IPS-NIHi7 (cell line): ENCODE results near the gene DICER1.

Source experiments
- DNase-seq: peaks from one replicate; pipeline ENCODE4 v3.0.0; 2012; ENCODE audit warnings: mixed read lengths; ENCODE audit errors: extremely low spot score

DICER1 gene

DNA sequence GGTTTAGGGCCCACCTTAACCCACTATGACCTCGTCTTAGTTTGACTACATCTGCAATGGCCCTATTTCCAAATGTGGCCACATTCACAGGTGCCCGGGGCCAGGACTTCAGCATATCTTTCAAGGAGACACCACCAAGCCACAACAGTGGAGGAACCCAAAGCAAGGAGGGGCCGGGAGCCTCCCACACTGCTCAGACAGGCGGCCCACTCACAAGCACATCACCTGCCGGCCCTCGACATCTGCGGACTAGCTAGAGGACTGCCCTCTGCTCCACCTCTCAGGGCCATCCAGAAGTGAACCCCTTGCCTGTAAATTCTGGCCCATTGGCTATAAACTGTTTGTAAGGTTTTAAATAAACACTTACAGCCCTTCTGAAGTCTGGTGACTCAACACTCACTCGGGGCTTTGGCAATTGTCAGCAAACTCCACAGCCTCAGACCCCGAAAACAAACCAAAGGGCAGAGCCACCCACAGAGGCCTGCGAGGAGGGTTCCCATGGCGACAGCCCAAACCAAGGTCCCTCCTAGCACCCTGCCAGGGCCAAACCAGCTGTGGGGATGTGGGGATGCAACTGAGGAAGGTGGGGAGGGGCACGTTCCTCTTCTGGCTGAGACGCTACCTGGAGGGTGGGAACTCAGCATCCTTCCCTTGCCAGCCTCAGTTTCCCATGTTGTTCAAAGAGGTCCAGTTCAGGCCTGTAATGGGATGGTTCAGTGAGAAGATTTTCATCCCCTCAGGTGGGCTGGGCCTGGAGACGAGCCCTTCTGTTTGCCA lies 95.8 kb downstream of the DICER1 start:
- DNase-seq, result no peak

DNA sequence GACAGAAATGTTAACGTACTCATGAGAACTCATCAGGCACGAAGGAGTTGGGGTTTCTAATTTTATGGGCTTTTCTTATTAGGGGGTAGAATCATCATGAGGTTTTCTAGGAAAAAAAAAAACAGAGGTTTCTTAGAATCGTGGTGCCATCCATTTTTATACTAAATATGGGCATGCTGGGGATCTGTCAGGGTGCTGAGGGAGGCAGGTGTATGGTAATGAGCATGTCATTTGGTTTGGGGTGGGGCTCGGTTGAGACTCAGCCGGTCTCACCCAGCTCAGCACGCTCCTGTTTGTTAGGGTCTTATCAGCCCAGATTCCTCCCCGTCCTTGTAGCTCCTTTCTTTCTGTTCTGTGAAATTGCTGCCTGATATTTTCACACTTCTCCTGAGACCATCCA lies 98.2 kb downstream of the DICER1 start:
- DNase-seq, result no peak

DNA sequence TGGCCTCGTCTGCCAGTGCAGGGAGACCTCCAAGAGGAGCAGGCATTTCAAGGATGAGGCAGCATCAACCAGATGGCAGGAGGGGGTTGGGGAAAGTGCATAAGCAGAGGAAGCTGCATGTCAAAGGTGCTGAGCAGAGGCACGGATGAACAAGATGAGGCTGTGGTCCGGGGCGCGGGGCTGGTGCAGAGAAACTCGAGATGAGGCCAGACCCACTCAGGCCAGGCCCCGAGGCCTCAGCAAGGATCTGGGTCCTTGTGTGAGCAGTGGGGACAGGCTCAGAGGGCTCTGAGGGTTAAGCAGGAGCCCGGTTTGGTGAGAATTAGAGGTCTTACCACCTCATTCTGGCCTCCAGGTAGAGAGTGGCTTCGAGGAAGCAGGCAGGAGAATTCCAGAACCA lies 98.8 kb downstream of the DICER1 start:
- DNase-seq, result no peak

DNA sequence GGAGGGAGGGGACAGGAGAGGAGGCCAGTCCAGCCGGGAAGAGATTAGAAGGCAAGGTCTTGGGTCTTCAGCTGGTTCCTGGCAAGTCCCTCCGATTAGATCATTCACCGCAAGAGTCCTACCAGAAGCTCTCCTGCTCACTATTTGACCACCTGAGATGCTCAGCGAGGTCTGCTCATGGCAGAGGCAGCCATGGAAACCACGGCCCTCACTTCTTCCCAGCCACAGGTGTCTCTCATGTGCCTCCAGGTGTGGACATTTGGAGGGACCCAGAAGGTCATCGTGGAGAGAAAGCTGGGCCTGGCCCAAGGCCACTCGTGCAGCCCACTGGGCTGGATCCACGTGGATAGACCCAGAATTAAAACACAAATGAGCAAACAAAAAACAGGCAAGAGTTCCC lies 99.5 kb downstream of the DICER1 start:
- no peak for DNase-seq

DNA sequence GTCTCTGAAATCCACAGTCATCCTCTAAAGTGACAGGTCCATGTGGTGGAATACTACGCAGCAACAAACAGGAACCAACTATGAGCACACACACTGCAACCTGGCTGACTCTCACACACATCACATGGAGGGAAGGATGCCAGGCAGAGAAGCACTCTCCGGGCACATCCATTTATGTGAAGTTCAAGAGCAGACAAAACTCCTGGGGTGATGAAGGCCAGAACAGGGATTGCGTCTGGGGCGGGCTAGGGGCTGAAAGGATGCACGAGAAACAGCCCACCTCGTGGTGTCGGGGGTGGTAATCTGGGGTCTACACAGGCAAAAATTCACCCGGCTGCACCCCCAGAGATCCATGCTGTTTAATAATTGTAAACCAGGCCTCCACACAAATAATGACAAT lies 100.2 kb downstream of the DICER1 start:
- DNase-seq, result no peak

DNA sequence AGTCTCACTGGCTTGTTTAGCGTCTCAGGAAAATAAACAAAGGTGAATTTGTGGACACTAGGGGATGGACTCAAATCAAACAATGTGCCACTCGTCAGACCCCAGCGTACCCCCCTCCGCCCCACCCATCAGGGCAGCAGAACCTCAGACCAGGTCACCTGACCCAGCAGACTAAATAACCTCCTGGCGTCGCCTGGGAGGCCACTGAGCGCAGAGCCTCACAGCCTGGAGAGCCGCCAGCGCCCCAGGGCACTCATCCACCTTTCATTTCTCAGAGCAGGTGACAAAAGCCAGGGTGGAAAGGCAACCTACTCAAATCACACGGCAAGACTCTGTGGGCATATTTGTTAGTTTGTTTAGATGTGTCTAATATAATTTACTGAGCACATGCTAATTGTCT lies 100.9 kb downstream of the DICER1 start:
- no peak for DNase-seq

DNA sequence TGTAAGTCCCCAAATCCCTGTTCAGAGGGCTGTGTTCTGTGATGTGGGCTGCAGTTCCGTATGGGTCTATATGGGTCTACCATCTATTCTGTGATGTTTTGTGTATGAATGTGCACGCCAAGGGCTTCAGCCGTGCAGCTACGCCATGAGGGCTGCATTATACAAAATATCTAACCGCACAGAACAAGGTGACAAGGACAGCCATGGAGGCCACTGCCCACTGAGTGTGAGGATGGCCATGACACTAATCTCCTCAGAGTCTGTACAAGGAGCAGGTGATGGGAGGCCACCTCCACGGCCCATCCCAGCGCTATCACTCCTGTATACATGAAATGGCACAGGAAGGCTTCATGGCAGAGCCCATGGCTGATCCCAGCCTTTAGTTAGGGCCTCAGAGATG lies 102.0 kb downstream of the DICER1 start:
- DNase-seq, result no peak

DNA sequence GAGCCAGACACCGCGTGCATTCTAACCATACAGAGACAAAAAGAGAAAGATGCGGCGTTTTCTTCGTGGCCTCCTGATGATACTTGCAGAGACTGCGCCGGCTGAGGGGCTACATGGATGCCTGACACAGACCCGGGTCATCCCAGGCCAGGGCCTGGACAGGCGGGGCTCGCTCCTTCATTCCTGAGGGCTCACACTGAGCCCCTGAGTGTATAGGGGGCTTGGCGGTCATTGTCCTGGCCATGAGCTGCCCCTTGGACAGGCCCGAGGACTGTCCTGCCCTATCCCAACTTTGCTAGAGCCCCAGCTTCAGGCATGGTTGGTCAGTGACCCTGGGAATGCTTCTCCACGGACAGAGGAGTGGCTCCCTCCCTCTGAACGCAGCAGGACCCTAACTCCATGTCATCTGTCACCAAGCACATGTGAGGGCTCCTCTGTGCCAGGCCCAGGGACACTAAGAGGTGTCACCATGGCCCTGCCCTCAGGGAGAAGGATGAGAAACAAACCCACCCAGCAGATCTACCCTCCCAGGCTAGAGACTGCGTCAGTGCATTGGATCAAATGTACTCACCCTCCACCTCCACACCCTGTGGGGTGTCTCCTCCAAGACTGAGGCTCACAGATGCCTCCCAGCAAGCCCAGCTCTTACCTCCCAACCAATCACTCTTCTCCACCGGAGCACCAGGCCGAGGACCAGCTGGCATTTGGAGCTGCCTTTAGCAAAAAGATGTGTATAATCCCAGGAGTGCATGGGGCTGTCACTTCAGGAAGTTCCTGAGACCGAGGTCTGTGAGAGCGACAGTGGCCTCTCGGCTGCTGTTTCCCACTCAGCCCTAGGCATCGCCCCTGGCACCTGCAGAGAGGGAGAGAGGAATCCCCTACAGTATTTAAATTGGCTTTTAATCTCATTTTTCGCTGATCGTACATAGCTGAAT lies 102.7 kb downstream of the DICER1 start:
- no peak for DNase-seq

DNA sequence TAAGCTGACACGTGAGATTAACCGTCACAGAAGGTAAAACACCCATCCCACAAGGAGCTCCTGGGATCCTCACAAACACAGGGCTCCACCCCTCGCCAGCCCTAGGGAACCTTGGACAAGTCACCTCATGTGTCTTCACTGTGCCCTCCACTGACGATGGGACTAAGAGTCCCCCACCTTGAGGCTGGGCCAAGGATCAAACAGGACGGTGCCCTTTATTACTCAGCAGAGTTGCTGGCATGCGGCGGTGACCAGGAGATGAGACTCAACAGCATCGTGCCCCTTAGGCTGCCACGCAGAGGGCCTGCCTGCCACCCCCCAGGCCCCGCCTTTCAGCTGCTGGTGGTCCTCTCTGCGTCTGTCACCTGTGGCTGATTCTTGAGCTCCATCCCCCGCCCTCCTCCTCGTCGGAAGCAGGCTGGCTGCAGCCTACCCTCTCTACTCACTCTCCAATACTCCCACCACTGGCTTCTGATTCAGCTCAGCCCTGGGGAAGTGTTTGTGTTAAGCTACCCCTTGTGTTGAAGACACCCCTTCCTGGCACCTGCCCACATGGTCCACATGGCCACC lies 105.2 kb downstream of the DICER1 start:
- no peak for DNase-seq

DNA sequence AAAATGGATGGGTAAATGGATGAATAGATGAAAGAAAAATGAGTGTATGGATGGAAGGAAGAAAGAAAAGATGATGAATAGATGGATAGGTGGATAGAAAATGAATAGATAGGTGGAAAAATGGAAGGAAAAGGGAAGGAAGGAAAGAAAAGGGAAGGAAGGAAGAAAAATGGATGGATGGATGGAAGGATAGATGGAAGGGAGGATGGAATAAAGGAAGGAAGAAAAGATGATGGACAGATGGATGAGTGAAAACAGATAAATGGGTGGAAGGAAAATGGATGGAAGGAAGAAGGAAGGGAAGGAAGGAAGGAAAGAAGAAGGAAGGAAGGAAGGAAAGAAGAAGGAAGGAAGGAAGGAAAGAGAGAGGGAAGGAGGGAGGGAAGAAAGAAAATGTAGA lies 107.4 kb downstream of the DICER1 start:
- DNase-seq, result no peak

DNA sequence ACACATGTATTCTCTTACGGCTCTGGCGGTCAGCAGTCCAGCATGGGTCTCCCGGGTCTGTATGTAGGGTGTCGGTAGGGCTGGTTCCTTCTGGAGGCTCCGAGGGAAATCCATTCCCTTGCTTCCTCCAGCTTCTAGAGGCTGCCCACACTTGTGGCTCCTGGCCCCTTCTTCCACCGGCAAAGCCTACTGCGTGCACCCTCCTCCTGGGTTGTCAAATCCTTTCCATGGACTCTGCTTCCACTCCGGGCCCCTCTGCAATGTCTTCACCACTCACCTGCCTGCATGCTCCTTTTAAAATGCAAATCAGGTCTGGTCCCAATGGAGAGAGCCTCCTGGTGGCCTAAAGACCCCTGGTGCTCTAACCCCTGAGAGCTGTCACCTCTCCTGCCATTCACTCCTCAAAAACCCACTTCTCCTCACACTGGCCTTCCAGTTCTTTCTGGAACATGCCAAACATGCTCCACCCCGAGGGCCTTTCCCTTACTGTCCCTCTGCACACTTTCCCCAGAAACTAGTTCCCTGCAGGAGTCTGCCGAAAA lies 108.5 kb downstream of the DICER1 start:
- no peak for DNase-seq

DNA sequence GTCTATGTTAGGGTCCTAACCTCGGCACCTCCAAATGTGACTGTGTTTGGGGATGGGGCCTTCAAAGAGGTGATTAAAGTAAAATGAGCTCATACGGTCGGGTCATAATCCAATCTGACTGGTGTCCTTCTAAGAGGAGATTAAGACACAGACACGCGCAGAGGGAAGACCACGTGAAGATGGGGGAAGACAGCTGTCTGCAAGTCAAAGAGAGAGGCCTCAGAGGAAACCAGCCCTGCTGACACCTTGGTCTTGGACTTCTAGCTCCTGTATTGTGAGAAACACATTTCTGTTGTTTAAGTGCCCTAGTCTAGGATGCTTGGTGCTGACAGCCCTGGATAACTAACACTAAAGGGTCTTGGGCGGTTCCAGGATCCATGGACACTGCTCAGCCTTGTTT lies 109.6 kb downstream of the DICER1 start:
- DNase-seq, result no peak

DNA sequence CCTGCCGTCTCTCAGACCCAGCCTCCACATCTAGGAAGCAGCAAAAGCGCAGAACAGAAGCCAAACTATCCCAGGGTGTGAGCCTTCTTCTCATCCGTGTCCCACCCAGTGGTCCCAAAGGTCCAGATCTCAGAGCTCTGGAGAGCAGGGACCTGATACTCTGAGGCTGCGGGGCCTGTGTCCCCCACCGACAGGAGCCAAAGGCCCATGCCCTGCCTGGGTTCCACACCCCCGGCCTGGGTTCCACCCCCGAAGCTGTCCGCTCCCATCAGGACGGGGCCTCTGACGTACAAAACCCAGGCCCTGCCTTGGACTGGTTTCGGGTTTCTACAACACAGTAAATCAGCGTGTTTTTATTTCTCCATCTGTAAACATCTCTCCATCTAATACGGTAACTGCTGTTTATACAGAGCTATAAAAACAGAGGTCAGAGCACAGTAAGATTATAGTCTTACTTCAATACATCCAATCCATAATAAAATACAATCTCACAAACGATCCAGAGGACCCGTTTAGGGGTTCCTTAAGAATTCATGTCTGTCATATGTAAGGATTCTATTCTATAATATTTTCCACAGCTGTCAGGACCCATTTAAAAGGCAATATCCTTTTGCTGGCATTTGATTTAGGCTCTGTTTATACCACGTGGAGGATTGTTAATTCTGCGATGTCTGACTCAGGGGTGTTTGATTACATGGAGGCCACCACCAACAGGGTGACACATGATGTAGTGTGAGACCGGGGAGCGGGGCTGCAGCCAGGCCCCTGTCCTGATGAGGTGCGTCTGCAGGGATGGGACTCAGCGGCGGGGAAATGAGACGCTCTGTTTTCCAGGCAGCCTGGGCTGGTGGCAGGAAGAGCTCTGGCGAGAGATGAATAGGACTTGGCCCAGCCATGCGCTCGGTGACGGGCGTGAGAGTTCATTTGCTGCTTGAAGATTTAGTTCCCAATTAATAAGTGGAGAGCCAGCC lies 110.3 kb downstream of the DICER1 start:
- no peak for DNase-seq

DNA sequence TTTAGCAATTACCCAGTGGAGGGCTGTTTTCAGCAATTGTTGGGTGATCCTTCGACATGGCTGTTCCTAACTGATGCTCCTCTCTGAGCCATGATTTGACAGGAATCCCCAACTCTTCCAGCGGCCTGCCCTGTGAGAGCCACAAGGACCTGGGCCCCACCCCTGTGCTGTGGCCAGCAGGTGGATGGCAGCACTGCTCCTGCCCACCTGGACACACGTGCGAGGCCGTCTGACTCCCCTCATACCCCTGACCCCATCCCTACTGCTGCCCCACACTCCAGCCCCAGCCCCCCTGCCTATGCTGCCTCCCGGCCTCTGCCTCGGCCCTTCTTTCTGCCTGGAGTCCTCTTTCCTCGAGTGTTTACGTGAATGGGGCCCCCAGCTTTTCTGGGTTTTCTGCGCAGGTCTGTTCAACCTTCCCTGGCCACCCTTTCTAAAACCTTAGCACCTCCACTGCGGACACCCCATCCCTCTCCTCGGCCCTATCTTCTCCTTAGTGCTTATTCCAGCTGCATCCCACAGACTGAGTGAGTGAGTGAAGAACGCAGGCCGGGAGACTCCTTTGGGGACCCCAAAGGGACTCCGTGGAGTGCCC lies 111.4 kb downstream of the DICER1 start:
- DNase-seq, result no peak

DNA sequence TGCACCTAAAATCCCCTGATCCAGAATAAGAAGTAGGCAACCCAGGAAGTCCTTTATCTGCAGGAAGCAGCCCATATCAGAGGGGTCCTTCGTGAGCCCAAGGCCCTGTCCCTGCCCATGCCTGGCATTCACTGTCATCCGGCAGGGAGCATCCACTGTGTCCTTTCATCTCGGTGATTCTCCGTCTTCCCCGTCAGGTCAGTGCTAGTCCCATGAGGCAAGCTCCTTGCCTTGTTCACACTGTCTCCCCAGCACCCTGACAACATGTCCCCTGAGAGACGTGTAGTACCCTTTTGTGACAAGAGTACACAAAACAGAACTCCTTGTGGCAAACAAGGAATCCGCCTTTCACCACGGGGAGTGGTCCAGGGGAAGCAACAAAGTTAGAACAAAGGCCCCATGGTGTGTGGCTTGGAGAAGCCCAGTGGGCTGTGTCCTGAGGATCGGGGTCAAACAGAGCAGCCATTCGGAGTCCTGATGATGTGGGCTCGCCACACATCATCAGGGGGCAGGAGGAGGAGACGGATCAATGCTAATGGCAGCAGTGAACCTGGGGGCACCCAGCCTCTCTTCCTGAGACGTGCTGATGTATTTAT lies 112.1 kb downstream of the DICER1 start:
- no peak for DNase-seq

DNA sequence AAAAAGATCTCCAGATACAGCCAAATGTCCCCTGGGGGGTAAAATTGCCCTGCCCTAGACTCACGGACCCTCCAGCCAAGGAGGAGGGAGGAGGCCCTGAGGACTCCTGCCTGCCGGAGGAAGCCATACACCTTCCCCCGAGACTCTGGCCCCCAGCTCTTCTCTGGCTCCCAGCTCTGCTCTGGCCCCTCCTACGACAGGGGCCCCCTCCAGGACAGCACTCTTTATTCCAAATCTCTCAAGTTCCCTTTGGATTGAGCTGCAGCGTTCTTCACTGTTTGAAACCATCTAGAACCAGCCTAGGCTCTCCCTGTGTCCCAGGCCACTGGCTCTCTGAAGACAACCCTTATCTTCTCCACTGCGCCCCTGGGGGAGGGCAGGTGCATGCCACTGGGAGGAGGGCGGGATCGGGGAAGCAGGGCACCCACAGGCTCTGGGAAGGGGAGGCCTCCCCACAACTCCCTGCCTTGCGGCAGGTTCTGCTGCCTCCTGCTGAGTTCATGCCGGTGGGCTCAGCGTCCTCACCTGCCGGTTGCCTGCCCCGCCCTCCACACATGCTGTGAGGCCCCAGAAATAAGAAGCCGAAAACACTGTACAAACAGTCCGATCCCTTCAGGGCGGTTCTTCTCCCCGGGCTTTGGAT lies 112.7 kb downstream of the DICER1 start:
- peak; percentile 43 for DNase-seq

DNA sequence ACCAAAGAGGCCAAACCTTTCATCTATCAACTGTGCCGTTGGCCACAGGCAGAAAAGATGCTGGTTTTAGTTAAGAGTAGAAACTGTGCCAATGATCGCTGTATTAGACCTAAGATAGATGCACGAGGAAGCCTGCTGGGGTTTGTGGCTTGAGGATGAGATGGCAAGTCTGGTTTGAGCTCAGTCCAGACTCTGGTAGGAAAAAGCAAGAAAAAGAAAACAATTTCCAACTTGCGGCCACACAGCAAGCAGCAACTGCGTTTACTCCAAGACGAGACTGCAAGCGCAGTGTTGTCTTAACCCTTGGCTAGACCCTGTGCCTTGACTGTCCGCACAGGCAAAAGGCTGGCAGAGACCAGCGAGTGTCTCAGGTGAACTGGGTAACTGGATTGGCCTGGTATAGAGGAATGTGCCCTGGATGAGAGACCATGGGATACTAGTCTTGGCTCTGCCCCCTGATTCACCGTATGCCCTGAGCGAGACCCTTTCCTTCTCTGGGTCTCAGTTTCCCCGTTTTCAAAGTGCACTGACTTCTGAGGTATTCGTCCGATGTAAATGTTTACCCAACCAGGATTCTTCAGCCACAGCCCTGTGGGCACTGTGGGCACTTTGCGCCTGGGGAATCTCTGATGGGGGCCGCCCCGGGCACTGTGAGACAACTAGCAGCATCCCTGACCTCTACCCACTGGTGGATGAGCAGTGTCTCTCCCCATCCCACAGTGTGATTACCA lies 113.4 kb downstream of the DICER1 start:
- DNase-seq, result no peak

DNA sequence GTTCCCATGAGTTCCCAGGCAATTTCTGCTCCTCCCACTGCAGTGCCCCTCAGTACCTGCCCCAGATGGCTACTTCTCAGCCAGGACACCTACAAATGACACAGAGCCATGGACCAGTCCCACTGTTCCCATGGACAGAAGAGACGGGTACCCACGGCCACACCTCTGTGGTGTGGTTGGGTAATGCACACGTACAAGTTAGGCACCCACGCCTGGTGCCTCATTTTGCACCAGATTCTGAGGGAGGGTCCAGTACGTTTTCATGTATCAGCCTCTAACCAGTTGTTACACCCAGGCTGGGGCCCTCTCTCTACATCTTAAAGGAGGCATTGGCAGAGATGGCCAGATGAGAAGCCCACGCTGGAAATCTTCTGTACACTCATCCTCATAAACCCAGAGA lies 114.0 kb downstream of the DICER1 start:
- DNase-seq, result no peak

DNA sequence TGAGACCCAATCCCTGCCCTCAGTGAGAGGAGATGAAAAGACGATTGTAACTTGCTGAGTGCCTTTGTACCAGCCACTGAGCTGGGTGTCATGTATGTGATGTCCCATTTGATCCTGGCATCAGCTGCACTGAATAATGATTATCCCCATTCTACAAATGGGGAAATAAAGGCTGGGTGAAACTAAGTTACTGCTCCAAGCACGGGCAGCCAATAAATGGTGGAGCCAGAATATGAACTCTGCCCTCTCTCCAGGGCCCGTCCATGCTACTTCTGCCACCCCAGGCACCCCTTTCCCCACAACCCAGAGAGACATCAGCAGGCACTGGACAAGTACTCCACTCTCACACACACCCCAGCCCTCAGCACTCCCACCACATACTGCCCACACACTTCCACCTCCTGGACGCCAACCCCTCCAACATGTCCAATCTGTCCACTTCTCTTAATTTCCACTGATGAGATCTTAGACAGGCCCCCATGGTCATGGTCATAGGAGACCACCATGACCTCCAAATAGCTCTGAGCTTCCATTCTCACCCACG lies 115.8 kb downstream of the DICER1 start:
- no peak for DNase-seq
